ENCODE measurements around the gene ZNF281. TPM values are rescaled to one million over a fixed set of nuclear protein-coding genes. Genes with fewer than 3 reads are reported as not detected.
"Not testable (repeated sequence)": the region's sequence is repeated elsewhere in the genome, so short reads cannot be mapped to it uniquely, and the experiment has no call there.

Gene ZNF281
- total RNA-seq, 1 donor from 2014 or later, result 18.9 TPM

- Mint-ChIP-seq H3K27ac (no peak overlapping the region), H3K4me3 (ENCODE audit: low read depth) (no peak overlapping the region), H3K36me3 (ENCODE audit: low read depth) (peaks cover 5% of the 10 kb centered on the region), H3K4me1 (ENCODE audit: low read depth) (peaks cover 32% of the 10 kb centered on the region), H3K27me3 (ENCODE audit: low read depth) (no peaks in the 10 kb centered on the region), H3K9me3 (peaks cover 5% of the 10 kb centered on the region)
- intact Hi-C loops (cut with micrococcal nuclease), result no loop called here
- DNase-seq (ENCODE audit: low spot score), result no peak
Measured at GRCh38 chr1:200442023-200442422, 32.2 kb upstream of the ZNF281 start.

GRCh38 chr1:200438911-200439310, 29.1 kb upstream of the ZNF281 start:
- H3K27ac Mint-ChIP-seq, result no peak overlapping the region
- no peaks in the 10 kb centered on the region for H3K27me3 Mint-ChIP-seq (ENCODE audit: low read depth)
- H3K9me3 Mint-ChIP-seq, result no peaks in the 10 kb centered on the region
- intact Hi-C loops (cut with micrococcal nuclease), result loop anchor here (5.0 kb wide), 1 partner anchor 33 kb away; no protein-coding TSS in a partner anchor
- H3K36me3 Mint-ChIP-seq (ENCODE audit: low read depth), result no peaks in the 10 kb centered on the region
- no peak overlapping the region for H3K4me3 Mint-ChIP-seq (ENCODE audit: low read depth)
- no peak for DNase-seq (ENCODE audit: low spot score)
- peaks cover 24% of the 10 kb centered on the region for H3K4me1 Mint-ChIP-seq (ENCODE audit: low read depth)

DNA sequence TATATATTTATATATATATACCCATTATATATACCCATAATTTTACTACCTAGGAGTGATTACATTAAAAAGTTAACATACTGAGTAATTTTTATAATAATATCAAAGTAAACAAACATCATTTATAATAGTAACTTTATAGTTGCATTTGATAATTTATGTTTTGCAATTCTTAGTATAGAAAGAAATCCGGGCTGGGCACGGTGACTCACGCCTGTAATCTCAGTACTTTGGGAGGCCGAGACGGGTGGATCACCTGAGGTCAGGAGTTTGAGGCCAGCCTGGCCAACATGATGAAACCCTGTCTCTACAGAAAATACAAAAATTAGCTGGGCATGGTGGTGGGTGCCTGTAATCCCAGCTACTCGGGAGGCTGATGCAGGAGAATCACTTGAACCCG, 28.6 kb upstream of the ZNF281 start:
- not testable (repeated sequence) for H3K27me3 Mint-ChIP-seq (ENCODE audit: low read depth); H3K27ac Mint-ChIP-seq; H3K9me3 Mint-ChIP-seq; H3K4me3 Mint-ChIP-seq (ENCODE audit: low read depth); H3K36me3 Mint-ChIP-seq (ENCODE audit: low read depth); DNase-seq (ENCODE audit: low spot score)
- H3K4me1 Mint-ChIP-seq (ENCODE audit: low read depth), result peaks cover 23% of the 10 kb centered on the region
- intact Hi-C loops (cut with micrococcal nuclease), result loop anchor here (5.0 kb wide), 1 partner anchor 34 kb away; no protein-coding TSS in a partner anchor

DNA sequence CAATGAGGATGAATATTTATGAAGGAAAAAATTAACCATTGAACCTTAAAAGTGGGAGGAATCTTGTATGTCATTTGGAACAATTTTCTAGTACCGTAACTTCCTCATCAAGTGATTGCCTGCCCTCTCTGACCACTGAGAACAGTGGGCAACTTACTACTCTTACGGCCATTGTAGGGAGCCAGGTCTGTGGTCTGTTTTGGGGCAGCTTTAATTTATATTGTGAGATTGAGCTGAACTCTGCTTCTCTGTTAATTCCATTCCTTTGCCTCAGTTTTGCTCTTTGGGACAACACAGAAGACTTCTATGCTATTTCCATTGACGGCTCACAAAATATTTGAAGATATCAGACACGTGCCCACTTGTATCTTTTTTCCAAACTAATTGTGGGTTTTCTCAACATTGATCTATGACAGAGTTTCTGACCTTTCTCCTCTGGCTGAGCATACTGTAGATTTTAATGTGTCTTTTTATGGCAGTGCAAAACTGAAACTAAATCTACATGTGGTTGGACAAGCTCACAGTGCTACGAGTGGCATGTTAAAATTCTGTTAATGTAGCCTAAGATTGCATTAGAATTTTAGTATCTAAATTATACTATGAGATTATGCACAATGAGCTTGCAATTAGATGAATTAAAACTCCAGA, 27.8 kb upstream of the ZNF281 start:
- Mint-ChIP-seq H3K36me3 (ENCODE audit: low read depth) (no peaks in the 10 kb centered on the region), H3K4me3 (ENCODE audit: low read depth) (peak overlapping the region; percentile 55), H3K27ac (peak overlapping the region; percentile 92), H3K4me1 (ENCODE audit: low read depth) (peaks cover 27% of the 10 kb centered on the region), H3K27me3 (ENCODE audit: low read depth) (no peaks in the 10 kb centered on the region), H3K9me3 (no peaks in the 10 kb centered on the region)
- intact Hi-C loops (cut with micrococcal nuclease), result loop anchor here (2.0 to 5.0 kb wide), 2 partner anchors 27 to 35 kb away; partner anchors contain the start of gene ZNF281
- DNase-seq (ENCODE audit: low spot score), result no peak

GRCh38 chr1:200437088-200437487, 27.3 kb upstream of the ZNF281 start:
- intact Hi-C loops (cut with micrococcal nuclease), result loop anchor here (2.0 to 5.0 kb wide), 2 partner anchors 26 to 35 kb away; partner anchors contain the start of gene ZNF281
- no peak overlapping the region for H3K4me3 Mint-ChIP-seq (ENCODE audit: low read depth)
- no peaks in the 10 kb centered on the region for H3K9me3 Mint-ChIP-seq
- no peaks in the 10 kb centered on the region for H3K27me3 Mint-ChIP-seq (ENCODE audit: low read depth)
- no peaks in the 10 kb centered on the region for H3K36me3 Mint-ChIP-seq (ENCODE audit: low read depth)
- peaks cover 27% of the 10 kb centered on the region for H3K4me1 Mint-ChIP-seq (ENCODE audit: low read depth)
- no peak for DNase-seq (ENCODE audit: low spot score)
- H3K27ac Mint-ChIP-seq, result no peak overlapping the region

DNA sequence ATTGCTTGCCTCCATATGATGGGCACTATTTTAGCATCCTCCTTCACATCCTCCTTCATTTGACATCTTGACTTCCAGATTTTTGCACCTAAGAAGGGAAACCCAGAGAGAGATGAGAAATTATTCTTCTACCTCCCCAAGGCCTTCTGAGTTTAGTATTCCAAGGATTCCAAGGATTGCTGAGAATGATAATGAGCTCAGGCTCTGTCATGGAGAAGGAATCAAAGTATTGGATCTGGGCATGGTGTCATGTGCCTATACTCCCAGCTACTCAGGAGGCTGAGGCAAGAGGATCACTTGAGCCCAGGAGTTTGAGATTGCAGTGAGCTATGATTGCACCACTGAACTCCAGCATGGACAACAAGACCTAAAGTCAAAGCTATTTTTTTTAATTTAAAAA, 26.6 kb upstream of the ZNF281 start:
- intact Hi-C loops (cut with micrococcal nuclease), result loop anchor here (2.0 to 5.0 kb wide), 2 partner anchors 26 to 36 kb away; partner anchors contain the start of gene ZNF281
- no peaks in the 10 kb centered on the region for H3K36me3 Mint-ChIP-seq (ENCODE audit: low read depth)

GRCh38 chr1:200435200-200435780, 25.5 kb upstream of the ZNF281 start:
- no peak for DNase-seq (ENCODE audit: low spot score)
- H3K27me3 Mint-ChIP-seq (ENCODE audit: low read depth), result no peaks in the 10 kb centered on the region
- H3K27ac Mint-ChIP-seq, result no peak overlapping the region
- no peaks in the 10 kb centered on the region for H3K9me3 Mint-ChIP-seq
- H3K36me3 Mint-ChIP-seq (ENCODE audit: low read depth), result no peaks in the 10 kb centered on the region
- intact Hi-C loops (cut with micrococcal nuclease), result loop anchor here (5.0 kb wide), 1 partner anchor 37 kb away; no protein-coding TSS in a partner anchor
- H3K4me1 Mint-ChIP-seq (ENCODE audit: low read depth), result peaks cover 29% of the 10 kb centered on the region
- H3K4me3 Mint-ChIP-seq (ENCODE audit: low read depth), result no peak overlapping the region

More for the DNA sequence above, 26.6 kb upstream of the ZNF281 start:
- H3K4me1 Mint-ChIP-seq (ENCODE audit: low read depth), result peaks cover 29% of the 10 kb centered on the region
- H3K9me3 Mint-ChIP-seq, result no peaks in the 10 kb centered on the region
- no peaks in the 10 kb centered on the region for H3K27me3 Mint-ChIP-seq (ENCODE audit: low read depth)
- H3K4me3 Mint-ChIP-seq (ENCODE audit: low read depth), result no peak overlapping the region
- H3K27ac Mint-ChIP-seq, result no peak overlapping the region
- DNase-seq (ENCODE audit: low spot score), result no peak

DNA sequence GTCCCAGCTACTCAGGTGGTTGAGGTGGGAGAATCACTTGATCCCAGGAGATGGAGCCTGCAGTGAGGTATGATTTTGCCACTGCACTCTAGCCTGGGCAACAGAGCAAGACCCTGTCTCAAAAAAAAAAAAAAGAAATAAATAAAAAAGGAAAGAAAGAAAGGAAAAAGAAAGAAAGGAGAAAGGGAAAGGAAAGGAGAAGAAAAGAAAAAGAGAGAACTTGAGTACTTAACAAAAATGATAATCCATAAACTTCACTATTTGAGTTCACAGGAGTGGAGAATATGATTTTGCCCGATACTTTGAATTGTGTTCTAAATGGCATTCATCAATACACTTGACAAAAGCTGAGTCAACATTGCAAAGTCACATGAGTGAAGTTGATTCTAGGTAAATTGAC, 23.8 kb upstream of the ZNF281 start:
- intact Hi-C loops (cut with micrococcal nuclease), result loop anchor here (2.0 kb wide), 1 partner anchor 15 kb away; no protein-coding TSS in a partner anchor
- Mint-ChIP-seq H3K27me3 (ENCODE audit: low read depth) (no peaks in the 10 kb centered on the region), H3K4me1 (ENCODE audit: low read depth) (peaks cover 28% of the 10 kb centered on the region), H3K27ac (no peak overlapping the region), H3K4me3 (ENCODE audit: low read depth) (no peak overlapping the region), H3K36me3 (ENCODE audit: low read depth) (no peaks in the 10 kb centered on the region), H3K9me3 (no peaks in the 10 kb centered on the region)
- DNase-seq (ENCODE audit: low spot score), result no peak

GRCh38 chr1:200432586-200432985, 22.8 kb upstream of the ZNF281 start:
- DNase-seq (ENCODE audit: low spot score), result no peak
- H3K9me3 Mint-ChIP-seq, result no peaks in the 10 kb centered on the region
- H3K27ac Mint-ChIP-seq, result peak overlapping the region; percentile 49
- peaks cover 27% of the 10 kb centered on the region for H3K4me1 Mint-ChIP-seq (ENCODE audit: low read depth)
- H3K27me3 Mint-ChIP-seq (ENCODE audit: low read depth), result no peaks in the 10 kb centered on the region
- no peaks in the 10 kb centered on the region for H3K36me3 Mint-ChIP-seq (ENCODE audit: low read depth)
- no peak overlapping the region for H3K4me3 Mint-ChIP-seq (ENCODE audit: low read depth)
- intact Hi-C loops (cut with micrococcal nuclease), result loop anchor here (2.0 kb wide), 1 partner anchor 16 kb away; no protein-coding TSS in a partner anchor

DNA sequence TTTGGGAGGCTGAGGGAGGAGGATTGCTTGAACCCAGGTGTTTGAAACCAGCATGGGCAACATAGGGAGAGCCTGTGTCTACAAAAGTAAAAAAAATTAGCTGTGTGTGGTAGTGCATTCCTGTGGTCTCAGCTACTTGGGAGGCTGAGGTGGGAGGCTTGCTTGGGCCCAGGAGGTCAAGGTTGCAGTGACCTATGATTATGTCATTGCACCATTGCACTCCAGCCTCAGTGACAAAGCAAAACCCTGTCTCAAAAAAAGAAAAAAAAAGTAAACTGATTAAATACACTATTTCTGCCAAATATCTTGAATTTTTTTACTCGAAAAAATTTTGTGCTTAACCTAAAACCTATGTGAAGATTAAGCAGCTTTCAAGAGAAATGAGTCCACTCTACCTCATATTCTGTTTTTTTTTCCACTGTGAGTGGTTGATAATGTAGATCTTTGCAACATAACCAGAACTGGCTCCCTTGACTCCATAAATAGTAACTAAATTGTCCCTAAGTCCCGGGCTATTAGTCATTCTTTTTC, 19.4 kb upstream of the ZNF281 start:
- H3K27ac Mint-ChIP-seq, result no peak overlapping the region
- no peaks in the 10 kb centered on the region for H3K9me3 Mint-ChIP-seq
- DNase-seq (ENCODE audit: low spot score), result no peak
- H3K36me3 Mint-ChIP-seq (ENCODE audit: low read depth), result no peaks in the 10 kb centered on the region
- intact Hi-C loops (cut with micrococcal nuclease), result loop anchor here (2.0 kb wide), 1 partner anchor 18 kb away; the partner anchor contains the start of gene ZNF281
- H3K4me3 Mint-ChIP-seq (ENCODE audit: low read depth), result no peak overlapping the region
- no peaks in the 10 kb centered on the region for H3K27me3 Mint-ChIP-seq (ENCODE audit: low read depth)
- peaks cover 16% of the 10 kb centered on the region for H3K4me1 Mint-ChIP-seq (ENCODE audit: low read depth)

DNA sequence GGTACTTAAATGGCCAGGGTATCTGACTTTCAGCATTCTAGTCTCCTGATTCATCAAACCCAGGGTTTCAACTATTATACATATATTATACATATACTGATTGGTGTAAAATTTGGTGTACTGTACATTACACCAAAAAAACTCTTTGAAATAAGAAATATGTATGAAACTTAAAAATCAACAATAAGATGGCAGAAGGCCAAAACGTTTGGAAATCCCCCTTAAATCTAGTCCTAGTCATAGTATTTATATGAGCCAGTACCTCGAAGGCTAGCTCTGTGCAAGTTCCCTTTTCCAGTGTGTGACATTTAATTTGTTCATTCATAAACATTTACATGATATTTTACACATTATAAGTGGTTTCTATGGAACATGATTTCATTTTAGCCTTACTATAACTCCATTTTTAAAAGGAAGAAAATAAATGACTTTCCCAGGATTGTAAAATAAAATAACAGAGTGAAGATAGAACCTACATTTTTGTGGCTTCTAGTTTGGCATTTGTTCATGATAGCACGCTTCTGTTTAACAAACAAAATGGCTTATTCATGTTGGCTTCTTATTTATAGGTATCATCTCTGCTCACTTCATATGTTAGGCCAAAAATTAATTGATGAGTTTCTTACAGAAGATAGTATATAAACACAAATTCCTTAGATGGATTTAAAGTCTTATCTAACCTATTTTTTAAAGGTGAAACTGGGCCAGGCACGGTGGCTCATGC, 18.8 kb upstream of the ZNF281 start:
- no peaks in the 10 kb centered on the region for H3K9me3 Mint-ChIP-seq
- H3K4me3 Mint-ChIP-seq (ENCODE audit: low read depth), result no peak overlapping the region
- H3K4me1 Mint-ChIP-seq (ENCODE audit: low read depth), result peaks cover 16% of the 10 kb centered on the region
- no peaks in the 10 kb centered on the region for H3K27me3 Mint-ChIP-seq (ENCODE audit: low read depth)
- H3K36me3 Mint-ChIP-seq (ENCODE audit: low read depth), result no peaks in the 10 kb centered on the region
- no peak for DNase-seq (ENCODE audit: low spot score)
- intact Hi-C loops (cut with micrococcal nuclease), result loop anchor here (2.0 kb wide), 1 partner anchor 18 kb away; the partner anchor contains the start of gene ZNF281
- no peak overlapping the region for H3K27ac Mint-ChIP-seq

DNA sequence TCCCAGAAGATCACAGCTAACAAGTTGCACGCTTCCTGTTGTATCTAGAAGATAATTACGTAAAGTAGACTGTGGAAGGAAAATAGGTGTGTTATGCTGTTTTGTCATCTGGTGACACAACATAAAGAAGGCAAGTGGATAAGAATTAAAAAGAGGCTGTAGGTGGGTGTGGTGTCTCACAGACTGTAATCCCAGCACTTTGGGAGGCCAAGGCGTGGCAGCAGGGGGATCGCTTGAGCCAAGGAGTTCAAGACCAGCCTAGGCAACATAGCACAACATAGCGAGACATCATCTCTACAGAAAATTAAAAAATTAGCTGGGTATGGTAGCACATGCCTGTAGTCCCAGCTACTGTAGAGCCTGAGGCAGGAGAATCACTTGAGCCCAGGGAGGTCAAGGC, 17.9 kb upstream of the ZNF281 start:
- H3K36me3 Mint-ChIP-seq (ENCODE audit: low read depth), result no peaks in the 10 kb centered on the region
- H3K27me3 Mint-ChIP-seq (ENCODE audit: low read depth), result peaks cover 3% of the 10 kb centered on the region
- H3K9me3 Mint-ChIP-seq, result no peaks in the 10 kb centered on the region
- intact Hi-C loops (cut with micrococcal nuclease), result loop anchor here (2.0 kb wide), 1 partner anchor 17 kb away; the partner anchor contains the start of gene ZNF281
- peaks cover 12% of the 10 kb centered on the region for H3K4me1 Mint-ChIP-seq (ENCODE audit: low read depth)
- H3K27ac Mint-ChIP-seq, result no peak overlapping the region
- no peak for DNase-seq (ENCODE audit: low spot score)
- H3K4me3 Mint-ChIP-seq (ENCODE audit: low read depth), result no peak overlapping the region
